Esophagus squamous epithelium (tissue), 4 donors: ENCODE measurements around the gene RIMKLB.

Source experiments
- CTCF ChIP-seq, 6 experiments: fragments of 450-650 bp in 4 of 6; fragments of 200-600 bp in 2 of 6; sonication (generic) in 2 of 6; IDR thresholded peaks; one replicate each; pipeline ENCODE4 v1.5.1; 2016 to 2019; ENCODE audit warnings: antibody characterized with exemption in 6 of 6, mild to moderate bottlenecking in 4 of 6, moderate library complexity in 4 of 6
- POLR2A ChIP-seq, 4 donors: fragments of 450-650 bp; IDR thresholded peaks; one replicate each; pipeline ENCODE4 v1.6.1; 2017; ENCODE audit warnings: antibody characterized with exemption in 4 of 4, mild to moderate bottlenecking in 4 of 4, moderate library complexity in 3 of 4

- no peak for TF ChIP-seq CTCF (IDR thresholded peaks at IDR 0.05)
- TF ChIP-seq POLR2A (IDR thresholded peaks at IDR 0.05): no peak
Measured at GRCh38 chr12:8785499-8785898, 87.7 kb downstream of the RIMKLB start.
